HS-27A (cell line): ENCODE data around the gene SMIM13.

ENCODE experiments used
- DNase-seq: peaks from one replicate; pipeline ENCODE4 v3.0.0-alpha.2; 2012; ENCODE audit warnings: low read depth, missing footprints

The SMIM13 gene

DNA sequence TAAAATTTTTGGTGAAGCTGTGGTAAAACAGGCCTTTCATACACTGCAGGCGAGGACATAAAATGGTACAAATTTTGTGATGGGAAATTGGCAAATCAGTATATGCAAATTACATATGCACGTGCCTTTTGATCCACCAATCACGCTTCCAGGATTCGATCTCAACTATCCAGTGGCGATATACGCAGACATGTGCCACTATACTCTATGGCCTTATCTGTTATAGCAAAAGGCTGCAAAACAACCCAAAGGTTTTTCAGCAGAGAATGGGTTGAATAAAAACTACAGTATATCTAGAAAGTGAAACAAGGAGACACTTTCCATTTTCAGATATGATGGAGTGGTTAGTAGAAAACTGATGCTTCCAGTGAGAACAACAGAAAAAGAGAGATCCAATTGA lies 59.8 kb downstream of the SMIM13 start:
- DNase-seq: no peak

DNA sequence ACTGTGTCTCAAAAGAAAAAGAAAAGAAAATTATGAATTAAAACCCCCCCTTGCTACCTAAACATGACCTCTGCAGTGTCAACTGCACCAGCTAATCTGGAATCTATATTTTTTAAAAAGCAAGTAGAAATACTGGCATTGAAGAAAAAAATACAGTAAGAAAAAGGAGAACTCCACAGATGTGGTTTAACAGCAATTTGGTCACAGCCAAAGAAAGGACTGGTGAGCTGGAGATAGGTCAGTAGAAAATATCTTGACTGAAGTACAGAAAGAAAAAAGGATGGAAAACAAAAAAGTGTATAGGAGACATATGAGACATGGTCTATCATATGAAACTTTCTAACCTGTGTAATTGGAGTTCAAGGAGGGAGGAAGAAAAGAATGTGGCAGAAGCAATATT lies 62.0 kb downstream of the SMIM13 start:
- DNase-seq: no peak

DNA sequence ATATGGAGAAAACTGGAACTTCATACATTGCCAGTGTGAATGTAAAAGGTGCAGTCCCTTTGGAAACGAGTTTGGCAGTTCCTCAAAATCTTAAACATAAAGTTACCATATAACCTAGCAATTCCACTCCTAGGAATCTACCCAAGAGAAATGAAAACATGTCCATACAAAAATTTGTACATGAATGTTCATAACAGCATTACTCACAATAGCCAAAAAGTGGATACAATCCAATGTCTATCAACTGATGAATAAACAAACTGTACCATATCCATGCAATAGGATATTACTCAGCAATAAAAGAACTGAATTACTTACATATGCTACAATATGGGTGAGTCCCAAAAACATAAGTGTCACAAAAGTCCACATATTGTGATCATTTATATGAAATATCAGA lies 66.6 kb downstream of the SMIM13 start:
- DNase-seq: no peak

DNA sequence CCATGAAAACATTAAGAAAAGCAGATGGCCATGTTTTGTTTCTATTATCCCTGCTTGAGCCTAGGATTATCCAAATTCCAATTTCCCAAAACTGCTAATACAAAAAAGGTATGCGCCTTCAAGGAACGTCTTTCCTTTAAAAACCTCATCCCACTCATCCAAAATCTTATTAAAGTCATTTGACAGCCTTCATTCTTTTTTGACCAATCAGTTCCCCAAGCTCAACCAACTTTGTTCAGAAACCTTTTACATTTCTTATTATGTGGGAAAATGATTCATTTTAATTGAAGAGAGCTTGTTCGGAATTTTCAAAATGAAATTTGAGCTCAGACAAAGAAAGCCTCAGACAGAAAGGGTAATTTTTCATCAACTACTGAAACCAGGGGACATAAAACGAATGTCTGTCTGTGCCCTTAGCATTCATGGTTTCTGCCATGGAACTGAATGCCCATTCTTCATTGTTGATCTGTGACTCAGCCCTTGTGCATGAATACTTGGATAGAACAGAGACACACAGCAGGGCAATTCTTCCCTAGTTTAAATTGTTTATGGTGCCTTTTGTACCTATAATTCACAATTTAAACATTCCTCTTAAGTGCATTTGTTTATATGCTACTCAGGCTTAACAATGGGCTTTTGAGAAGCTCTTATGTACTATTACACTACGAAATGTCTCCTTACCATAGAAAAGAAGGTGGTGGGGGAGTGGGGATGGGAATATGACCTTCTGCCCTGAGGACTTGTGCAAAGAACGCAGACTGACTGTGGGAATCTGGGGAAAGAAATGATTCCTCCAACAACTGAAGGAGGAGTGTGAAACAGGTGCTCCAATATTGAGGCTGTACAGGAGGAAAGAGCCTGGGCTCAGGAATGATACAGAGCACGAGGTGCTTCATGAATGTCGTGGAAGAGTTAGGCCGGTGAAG lies 67.7 kb downstream of the SMIM13 start:
- DNase-seq: no peak

DNA sequence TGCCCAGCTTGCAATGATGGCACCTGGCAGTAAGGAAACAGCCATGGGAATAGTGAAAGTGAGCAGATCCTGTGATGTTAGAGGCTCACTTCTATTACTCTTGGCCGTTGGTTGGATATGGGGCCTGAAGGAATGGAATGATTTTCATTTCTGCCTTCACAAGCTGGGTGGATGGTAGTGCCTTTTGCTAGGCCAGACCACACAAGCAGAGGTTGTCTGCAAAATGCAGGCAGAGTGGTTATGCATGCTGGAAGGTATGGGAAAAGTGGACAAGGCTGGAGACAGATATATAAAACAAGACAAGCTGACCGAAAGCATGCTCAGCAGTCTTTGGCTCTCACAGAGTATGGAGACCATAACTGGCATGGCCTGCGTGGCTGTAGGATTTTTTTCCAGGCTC lies 68.6 kb downstream of the SMIM13 start:
- DNase-seq: no peak

DNA sequence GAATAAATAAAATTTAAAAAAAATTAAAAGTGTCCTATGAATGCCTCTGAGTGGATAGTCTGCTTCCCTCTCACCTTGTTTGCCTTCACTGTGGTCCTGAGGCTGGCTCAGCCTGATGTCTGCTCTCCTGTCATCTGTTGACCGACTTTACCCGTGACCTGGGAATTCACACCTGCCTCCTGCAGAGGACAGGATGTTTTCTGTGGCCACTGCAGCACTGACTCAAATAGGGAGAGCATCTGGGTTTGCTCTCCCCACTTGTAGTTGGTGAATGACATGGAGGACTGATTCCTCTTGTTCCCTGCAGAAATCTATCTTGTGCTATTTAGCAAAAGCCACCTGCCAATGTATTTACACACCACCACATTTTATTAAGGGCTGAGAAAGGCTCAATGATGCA lies 70.3 kb downstream of the SMIM13 start:
- no peak for DNase-seq

DNA sequence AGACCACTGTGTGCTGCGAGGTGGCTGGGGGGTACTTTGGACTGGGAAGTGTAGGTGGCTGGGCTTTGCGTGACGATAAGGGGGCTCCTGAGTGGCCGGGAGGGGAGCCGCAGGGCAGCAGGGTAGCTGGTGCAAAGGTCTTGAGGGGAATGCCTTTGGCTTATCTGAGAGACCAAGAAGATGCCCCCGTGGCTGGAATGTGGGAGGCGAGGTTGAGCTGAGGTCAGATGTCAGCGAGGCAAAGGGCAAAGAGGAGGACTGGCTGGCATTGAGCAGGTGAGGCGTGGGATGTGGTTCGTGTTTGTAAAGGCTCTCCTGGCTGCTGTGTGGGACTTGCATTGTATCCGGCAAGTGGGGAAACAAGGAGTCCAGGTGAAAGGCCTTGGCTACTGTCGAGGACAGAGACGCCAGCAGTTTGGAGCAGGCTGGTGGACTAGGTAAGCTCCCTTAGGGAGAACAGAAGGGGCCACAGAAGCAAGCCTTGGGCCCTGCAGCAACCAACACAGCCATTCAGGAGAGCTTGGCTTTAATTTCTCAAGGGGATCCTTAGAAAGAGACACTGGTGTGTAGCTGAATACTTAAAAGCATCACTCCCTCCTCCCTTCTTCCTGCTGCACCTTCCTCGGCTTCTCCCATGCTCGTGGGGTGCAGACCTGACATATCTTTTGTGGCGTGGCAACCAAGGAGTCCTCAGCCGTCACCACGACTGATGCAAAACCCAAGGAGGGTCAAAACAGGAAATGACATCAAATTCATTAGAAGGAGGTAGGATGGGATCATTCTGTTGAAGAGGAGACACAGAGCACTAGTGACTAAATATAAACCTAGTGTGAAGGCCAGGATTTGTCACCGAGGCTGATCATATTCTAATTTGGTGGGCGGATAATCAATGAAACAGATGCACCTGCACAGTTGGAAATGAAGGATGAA lies 71.3 kb downstream of the SMIM13 start:
- DNase-seq: no peak

DNA sequence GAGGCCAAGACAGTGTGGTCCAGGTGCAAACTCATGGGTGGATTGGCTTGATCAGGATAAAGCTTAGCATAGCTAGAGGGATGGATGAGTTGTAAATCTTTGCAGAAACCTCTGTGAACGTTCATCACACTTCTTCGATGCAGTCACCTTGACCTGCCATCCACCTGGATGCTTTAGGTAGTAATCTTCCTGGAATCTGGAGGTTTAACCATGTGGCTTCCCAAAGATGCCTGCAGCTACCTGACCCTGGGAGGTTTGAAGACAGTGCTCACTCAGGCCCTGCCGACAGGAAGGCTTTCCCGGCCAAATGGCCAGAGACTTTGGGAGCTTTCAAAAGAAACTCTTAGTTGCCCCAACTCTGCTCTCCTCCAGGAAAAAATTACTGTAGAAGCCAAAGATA lies 73.3 kb downstream of the SMIM13 start:
- no peak for DNase-seq

DNA sequence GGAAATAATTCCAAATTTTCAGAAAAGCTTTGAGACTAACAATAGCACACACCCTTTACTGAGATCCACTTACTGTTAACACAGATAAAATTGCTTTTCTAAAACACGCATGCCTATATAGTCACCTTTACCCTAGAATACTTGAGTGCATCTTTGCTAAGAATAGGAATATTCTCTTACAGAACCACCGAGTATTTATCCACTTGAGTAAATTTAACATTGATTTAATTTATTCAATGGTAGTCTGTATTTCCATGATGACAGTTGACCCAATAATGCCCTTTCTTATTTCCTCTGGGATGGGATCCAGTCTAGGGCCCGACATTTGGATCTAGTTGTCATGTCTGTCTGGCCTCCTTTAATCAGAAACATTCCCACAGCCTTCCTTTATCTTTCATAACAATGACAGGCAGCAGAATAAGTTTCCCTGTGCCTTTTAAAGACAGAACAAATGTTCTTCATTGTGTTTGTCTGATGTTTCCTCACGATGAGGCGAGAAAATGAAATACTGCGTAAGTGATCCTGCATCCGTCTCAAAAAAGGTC lies 74.5 kb downstream of the SMIM13 start:
- no peak for DNase-seq

DNA sequence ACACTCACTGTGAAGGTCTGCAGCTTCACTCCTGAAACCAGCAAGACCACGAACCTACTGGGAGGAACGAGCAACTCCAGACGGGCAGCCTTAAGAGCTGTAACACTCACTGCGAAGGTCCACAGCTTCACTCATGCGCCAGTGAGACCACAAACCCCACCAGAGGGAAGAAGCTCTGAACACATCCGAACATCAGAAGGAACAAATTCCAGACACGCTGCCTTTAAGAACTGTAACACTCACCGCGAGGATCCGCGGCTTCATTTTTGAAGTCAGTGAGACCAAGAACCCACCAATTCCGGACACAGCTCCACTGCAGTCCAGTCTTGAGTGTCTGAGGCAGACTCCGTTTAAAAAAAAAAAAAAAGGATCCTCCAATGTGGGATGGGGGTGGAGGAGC lies 78.3 kb downstream of the SMIM13 start:
- DNase-seq: no peak

DNA sequence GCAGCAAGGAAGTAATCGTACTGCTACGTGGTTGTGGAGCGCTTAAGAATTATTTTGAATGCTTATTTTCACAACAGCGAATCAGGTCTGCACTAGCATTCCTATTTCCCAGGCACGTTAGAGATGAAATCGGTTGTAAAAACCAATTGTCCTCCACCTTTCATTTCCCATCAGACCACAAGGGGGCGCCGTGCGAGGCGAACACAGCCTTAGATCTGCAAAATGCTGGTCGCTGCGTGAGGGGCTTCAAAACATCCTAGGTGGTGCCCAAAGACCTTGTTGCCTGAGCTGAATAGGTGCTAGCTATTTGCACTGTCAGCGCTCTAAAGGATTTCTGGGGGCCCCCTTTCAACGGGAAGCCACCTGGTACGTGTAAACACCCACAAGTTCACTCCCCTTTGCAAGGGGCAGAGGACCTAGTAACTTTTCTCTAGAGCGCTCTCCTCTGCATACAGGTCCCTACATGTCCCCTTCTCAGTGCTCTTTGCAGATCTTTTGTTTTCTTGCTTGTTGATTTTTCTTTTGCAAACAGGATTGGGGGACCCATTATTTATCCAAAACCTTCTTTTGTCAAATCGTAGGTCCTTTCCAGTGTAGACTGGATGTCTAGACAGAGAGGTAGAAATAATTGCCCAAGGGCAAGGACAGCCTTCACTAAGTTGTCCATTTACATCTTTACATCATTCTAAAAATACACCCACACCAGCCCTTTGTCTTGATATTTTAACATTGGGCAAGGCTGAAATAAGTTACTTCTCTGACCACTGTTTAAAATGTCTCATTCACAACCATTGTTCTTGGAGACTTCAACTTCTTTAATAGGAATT lies 79.1 kb downstream of the SMIM13 start:
- no peak for DNase-seq

DNA sequence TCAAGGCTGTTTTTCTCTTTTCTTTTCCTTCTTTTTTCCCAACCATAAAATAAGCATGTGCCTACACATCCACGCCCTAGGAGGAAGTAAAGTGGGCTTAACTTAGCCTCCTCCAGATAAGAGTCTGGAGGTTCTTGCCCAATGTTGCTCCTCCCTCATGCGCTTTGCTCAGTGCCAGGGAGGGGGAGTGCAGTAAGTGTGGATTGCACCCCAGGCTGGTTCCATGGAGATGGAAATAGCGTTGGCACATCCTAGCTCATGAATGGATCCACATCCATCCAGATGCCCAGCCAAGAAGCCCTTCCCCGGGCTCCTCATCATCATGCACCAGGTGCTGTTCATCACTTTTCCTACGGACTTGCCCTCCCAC lies 80.6 kb downstream of the SMIM13 start:
- DNase-seq: no peak

DNA sequence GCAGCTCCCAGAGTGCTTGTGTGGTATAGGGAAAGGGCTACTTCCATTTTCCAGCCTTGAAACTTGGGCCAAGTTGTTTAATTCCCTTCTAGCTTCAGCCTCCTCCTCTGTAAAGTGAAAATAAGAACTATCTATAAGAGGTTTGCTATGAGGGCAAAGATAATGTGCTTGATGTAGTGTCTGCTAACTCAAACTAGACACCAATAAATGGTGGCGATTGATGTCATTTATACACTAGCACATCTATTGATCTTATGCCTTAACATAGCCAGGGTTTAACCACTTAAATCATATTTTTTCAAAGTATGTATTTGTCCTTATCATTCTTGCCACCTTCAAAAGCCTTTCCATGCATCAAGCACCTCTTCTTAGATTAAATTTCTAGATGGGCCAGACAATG lies 83.6 kb downstream of the SMIM13 start:
- no peak for DNase-seq

DNA sequence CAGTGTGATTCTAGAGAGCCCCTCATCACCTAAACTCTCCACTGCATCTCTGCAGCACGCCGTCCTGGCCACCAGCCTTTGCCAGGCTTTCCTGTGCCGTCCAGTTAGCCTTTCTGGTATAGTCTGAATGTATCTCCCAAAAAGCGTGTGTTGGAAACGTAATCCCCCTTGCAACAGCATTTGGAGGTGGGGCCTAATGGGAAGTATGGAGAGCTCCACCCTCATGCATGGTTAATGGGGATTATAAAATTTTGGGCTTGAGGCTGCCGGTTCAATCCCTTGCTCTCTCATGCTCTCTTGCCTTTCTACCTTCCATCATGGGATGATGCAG lies 85.4 kb downstream of the SMIM13 start:
- no peak for DNase-seq

DNA sequence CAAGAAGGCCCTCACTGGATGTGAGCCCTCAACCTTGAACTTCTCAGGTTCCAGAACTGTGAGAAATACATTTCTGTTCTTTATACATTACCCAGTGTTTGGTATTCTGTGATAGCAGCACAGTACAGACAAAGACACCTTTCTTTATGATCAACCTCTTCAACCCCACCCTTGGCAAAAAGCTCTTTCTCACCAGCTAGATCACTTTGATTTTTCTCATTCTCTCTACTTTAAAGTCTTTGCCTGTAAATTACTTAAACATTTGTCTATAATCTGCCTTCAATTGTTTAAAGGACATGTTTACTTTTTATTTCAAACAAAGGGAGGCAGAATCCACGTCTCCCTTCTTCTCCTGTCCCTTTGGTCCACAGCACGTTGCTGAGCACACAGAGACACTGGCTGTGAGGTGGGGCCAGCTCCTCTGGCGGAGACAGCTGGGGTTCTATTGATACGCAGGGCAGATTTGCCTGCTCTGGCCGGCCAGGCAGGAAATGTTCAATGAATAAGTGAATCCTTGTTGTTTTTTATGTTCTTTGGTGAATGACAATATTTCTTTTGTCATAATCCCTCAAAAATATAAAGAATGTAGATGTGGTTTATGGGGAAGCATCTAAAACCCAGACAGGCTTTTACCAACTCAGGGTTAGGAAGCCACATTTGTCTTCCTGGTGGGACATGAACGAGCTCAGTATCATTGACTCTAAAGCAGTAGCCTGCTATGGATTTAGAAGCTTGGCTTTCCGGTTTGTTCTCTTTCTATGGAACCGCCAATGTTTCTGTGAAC lies 86.0 kb downstream of the SMIM13 start:
- DNase-seq: no peak

DNA sequence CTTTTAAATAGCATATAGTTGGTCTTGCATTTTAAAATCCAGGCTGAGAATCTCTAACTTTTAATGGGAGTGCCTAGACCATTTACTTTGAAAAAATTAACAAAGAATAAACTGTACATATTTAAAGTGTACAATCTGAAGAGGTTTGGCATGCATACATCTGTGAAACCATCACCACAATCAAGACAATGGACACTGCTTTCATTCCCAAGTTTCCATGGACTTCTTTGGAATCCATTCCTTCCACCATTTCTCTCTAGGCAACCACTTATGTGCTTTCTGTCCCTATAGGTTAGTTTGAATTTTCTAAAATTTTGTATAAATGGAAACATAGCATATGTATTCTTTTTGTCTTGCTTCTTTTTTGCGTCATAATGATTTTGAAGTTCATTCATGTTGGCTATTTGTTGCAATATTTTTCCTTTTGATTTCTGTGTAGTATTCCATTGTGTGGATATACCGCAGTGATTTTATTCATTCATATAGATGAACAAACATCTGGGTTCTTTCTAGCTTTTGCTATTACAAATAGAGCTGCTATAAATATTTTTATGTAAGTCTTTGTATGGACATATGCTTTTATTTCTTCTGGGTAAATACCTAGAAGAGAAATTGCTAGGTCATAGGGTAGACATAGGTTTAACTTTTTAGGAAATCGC lies 88.0 kb downstream of the SMIM13 start:
- DNase-seq: no peak

DNA sequence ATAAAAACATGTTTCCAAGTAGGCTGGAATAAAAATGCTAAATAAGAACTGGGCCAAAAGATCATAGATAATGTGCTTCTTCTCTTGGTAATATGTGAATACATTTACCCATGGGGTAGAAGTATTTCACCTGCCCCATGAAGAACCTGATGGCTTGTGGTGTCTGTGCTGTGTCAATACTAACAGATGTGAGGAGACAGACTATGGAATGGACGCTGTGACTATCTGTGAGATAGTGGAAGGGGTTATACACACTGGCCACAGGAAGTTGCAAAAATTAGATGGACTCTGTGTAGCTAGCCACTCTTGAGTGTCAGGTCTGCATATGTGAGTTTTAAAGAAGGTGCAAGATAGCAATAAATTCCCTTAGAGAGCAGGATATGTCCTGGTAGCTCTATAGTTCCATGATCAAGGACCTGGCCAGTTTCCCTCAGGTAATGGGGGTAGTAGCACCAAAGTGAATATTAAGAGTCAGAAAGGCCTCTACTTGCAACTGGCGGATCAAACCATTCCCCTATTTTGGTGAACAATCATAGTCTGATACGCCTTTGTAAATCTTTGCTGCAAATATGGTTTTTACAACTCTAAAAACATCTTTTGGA lies 90.2 kb downstream of the SMIM13 start:
- DNase-seq: no peak

DNA sequence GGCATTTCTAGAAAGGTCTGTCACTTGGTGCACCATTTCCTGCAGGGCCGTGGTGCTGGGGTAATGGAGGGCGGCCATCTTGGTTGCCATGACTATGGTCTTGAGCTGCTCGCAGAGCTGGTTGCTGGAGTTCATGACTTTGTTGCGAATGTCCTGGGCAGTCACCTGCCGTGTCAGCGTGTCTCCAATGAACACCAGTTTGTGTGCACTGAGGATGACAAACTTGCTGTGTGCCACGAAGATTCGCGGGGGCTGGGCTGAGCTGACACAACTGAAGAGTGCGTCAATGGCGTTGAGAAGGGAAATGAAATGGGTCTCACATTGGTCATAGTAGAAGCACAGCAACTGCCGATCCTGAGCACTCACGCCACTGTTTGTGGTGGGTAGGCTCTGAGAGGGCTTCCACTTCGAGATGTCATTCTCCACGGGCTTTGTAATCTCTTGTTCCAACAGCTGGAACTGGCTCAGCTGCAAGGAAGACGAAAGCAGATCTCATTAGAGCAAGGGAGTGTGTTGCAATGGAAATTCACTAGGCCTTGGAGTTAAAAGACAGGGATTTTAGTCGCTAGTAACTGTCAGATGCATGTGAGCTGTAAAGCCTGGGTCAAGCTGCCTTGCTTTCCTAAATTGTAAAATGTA lies 91.7 kb downstream of the SMIM13 start:
- DNase-seq: no peak

DNA sequence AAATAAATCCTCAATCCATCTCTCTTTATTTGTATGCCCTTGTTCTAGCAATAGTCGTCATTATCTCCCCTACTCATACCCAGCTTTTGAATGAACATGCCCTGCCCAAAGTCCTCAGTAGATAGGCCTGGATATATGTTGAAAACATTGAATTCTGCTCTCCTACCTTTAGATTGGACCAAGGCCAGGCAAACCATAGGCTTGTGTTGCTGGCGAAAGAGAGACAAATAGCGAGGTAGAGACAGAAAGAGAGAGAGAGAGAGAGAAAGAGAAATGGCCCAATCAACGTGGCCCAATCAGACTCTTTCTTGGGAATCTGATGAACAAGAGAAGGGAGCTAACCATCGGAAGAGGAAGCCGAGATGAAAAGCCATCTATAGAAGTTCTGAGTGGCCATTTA lies 93.7 kb downstream of the SMIM13 start:
- no peak for DNase-seq
